Measurements from ENCODE around the gene DTX1.

DTX1 gene

DNA sequence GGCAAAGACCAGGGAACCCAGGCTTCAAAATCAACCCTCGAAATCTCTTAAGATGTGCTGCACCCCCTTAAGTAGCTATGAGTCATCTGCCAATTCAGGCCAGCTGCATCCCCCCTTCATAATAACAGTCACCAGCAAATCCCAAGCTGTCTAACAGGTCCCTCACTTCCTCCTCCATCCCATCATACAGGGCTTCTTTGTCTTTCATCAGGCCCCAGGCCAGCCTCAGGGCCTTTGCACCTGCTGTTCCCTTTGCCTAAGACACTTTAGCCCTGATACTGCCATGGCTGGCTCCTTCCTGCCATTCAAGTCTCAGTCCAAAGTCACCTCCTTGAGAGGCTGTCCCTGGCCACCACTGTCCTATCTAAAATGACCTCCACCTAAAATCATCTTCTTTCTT, 75.0 kb downstream of the DTX1 start:
- no peak for DNase-seq (ENCODE audit: extremely low read depth, low read depth)
- TF ChIP-seq, protein P1, sequence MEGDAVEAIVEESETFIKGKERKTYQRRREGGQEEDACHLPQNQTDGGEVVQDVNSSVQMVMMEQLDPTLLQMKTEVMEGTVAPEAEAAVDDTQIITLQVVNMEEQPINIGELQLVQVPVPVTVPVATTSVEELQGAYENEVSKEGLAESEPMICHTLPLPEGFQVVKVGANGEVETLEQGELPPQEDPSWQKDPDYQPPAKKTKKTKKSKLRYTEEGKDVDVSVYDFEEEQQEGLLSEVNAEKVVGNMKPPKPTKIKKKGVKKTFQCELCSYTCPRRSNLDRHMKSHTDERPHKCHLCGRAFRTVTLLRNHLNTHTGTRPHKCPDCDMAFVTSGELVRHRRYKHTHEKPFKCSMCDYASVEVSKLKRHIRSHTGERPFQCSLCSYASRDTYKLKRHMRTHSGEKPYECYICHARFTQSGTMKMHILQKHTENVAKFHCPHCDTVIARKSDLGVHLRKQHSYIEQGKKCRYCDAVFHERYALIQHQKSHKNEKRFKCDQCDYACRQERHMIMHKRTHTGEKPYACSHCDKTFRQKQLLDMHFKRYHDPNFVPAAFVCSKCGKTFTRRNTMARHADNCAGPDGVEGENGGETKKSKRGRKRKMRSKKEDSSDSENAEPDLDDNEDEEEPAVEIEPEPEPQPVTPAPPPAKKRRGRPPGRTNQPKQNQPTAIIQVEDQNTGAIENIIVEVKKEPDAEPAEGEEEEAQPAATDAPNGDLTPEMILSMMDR (IDR thresholded peaks at IDR 0.05; ENCODE audit: low read depth, low read length): no peak

DNA sequence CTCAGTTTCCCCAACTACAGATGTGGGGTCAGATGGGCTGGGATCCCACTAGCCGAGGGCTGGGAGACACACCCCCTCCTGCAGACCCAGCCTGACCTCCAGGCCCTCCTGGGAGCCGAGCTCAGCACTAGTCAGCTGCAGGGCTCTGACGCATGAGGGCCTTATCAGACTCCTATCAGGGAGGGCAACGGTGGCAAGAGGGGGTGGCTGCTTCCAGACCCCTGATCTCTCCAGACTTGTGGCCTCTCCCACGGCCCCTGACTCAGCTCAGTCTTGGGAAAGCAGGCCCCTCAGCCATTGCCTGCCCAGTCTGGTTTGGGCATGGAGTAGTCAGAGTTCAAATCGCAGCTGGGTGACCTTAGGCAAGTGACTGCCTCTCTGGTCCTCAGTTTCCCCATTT, 76.5 kb downstream of the DTX1 start:
- DNase-seq (ENCODE audit: extremely low read depth, low read depth): no peak
- TF ChIP-seq, protein P1 (IDR thresholded peaks at IDR 0.05; ENCODE audit: low read depth, low read length): no peak

DNA sequence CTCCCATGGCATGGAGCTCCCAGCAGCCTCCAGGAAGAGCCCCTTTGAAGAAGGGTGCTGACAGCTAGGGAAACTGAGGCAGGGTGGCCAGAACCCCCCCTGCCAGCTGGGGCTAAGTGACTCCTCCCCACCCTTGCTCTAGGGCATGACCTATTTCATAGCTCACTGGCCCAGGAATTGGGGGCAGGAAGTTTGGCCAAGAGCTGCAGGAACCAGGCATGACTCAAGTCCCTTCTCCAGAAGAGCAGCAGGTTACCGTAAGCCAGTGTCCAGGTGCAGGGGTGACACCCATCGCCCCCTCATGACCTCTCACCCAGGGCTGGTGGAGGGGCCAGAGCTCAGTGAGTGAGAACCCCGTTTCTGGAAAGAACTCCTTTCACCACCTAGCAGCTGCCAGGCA, 77.1 kb downstream of the DTX1 start:
- DNase-seq (ENCODE audit: extremely low read depth, low read depth): no peak
- TF ChIP-seq, protein P1 (IDR thresholded peaks at IDR 0.05; ENCODE audit: low read depth, low read length): no peak

DNA sequence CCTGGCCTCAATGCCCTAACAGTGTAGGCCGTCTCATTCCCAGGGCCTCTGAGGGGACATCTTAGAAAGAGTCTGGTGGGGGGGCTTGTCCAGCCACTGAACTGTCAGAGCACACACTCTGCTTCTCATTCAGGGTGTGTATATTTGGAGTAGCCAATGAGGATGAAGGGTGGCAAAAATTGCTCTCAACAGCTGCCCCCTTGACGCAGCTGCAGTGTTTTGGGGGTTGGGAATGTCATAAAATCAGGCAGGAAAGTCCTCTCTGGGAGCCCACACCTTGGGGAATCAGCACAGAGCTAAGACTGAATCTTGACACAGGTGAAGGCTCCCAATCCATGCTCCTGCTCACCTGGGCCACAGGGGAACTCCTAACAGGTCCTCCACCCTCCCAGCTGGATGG, 77.5 kb downstream of the DTX1 start:
- DNase-seq (ENCODE audit: extremely low read depth, low read depth): no peak
- TF ChIP-seq, protein P1 (IDR thresholded peaks at IDR 0.05; ENCODE audit: low read depth, low read length): no peak

DNA sequence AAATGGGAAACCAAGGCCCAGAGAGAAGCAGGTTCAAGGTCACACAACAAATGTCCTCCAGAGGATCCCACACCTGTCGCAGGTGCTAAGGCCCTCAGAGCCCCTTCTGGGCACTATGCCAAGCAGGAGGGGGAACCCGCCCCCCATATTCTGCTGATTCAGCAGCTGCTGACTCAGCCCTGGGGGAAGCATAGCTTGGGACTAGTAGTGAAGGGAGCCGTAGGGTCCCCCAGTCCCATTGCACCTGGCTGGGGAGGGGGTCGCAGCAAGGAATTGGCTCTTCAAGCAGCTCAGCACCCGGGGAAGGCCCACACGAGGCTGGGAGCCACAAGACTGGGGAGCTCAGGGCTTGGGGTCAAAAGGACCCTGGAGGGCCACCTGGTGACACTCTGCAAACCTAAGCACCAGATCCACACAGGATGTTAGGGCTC, 78.0 kb downstream of the DTX1 start:
- TF ChIP-seq, protein P1 (IDR thresholded peaks at IDR 0.05; ENCODE audit: low read depth, low read length): no peak
- DNase-seq (ENCODE audit: extremely low read depth, low read depth): no peak

DNA sequence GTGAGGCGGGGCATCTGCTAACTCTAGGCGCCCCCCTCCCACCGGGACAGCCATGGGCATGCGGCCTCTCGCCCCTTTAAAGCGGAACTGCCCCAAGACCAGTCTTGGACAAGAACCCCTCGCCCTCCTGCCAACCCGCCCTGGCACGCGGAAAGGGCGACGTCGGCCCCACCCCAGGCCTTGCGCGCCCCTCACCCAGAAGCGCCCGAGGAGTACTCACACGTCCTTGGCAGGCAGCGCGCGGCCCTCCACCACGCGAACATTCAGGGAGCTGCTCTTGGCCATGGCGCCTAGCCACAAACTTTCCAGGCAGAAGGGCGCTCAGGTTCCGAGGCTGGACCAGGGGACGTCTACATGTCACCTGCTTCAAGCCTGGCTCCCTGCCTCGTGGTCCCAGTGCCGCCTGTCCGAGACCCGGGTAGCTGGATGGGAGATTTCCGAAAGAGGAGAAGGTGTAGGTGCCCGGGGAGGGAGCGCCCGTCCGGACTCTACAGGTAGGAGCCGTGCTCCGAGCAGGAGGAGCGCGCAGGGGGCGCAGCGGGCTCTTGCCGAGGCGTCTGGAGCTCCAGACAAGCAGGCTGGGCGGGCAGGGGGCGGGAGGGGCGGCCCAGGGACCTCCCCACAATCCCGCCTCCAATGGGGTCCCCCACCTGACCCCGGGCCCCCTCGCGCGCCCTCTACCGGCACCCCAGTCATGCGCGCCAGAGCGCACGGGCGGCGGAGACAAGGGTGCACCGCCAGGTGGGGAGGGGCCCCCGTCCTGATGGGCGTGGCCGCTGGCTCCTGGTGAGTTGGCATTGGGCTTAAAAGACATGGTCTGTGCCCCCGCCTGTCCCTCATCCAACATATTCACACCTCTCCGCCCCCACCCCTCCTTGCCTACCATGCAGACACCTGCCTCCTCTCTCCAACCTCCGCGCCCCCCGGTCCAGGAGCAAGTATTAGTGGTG, 78.9 kb downstream of the DTX1 start, which contains the start of gene RASAL1:
RASAL1 (minus strand) TSS at position 584 of the 950 bp plus-strand sequence; CDS start at position 285, 299 bp downstream.
- TF ChIP-seq, protein P1 (IDR thresholded peaks at IDR 0.05; ENCODE audit: low read depth, low read length): no peak; the same call in 1 of the 2 replicates
- DNase-seq (ENCODE audit: extremely low read depth, low read depth): no peak

All from AG09319 (cell line).